ENCODE measurements around the gene HTRA3.

GRCh38 chr4:8270418-8270771 lies 841 bp downstream of the HTRA3 start:
- TF ChIP-seq EZH2 (IDR thresholded peaks at IDR 0.05) (no peak), CTCF (IDR thresholded peaks at IDR 0.05) (no peak)

All from neural progenitor cell (in vitro differentiated cells).